Effector memory CD8-positive, alpha-beta T cell (primary cell): ENCODE measurements around the gene SPPL3.
"Not testable (repeated sequence)": the region's sequence is repeated elsewhere in the genome, so short reads cannot be mapped to it uniquely, and the experiment has no call there.

Source experiments
- ATAC-seq: fragments of 150-1000 bp; cut with Tn5 transposase; replicated peaks from 2 replicates; pipeline ENCODE4 v1.10.0; 2021; ENCODE audit warnings: mild to moderate bottlenecking, moderate library complexity
- DNase-seq, 3 experiments: peaks; one replicate each; pipeline ENCODE4 v3.0.0; 2021
- H3K27ac Mint-ChIP-seq, 2 donors: one replicate each; pipeline ENCODE4 v1.8.0; 2022; ENCODE audit warnings: mild to moderate bottlenecking in 2 of 2, mixed read lengths in 2 of 2, moderate library complexity in 2 of 2
- H3K27me3 Mint-ChIP-seq, 2 donors: one replicate each; pipeline ENCODE4 v1.8.0; 2022; ENCODE audit warnings: mixed read lengths in 2 of 2
- H3K36me3 Mint-ChIP-seq: one replicate; pipeline ENCODE4 v1.8.0; 2022; ENCODE audit warnings: mild to moderate bottlenecking, moderate library complexity, mixed read lengths; ENCODE audit not compliant: insufficient read depth
- H3K4me1 Mint-ChIP-seq, 2 donors: one replicate each; pipeline ENCODE4 v1.8.0; 2022; ENCODE audit warnings: low read depth in 2 of 2, mixed read lengths in 2 of 2
- H3K4me3 Mint-ChIP-seq, 2 donors: one replicate each; pipeline ENCODE4 v1.8.0; 2022; ENCODE audit warnings: mild to moderate bottlenecking in 2 of 2, mixed read lengths in 2 of 2, moderate library complexity in 2 of 2
- H3K9me3 Mint-ChIP-seq, 2 donors: one replicate each; pipeline ENCODE4 v1.8.0; 2022; ENCODE audit warnings: mixed read lengths in 2 of 2

SPPL3 gene

DNA sequence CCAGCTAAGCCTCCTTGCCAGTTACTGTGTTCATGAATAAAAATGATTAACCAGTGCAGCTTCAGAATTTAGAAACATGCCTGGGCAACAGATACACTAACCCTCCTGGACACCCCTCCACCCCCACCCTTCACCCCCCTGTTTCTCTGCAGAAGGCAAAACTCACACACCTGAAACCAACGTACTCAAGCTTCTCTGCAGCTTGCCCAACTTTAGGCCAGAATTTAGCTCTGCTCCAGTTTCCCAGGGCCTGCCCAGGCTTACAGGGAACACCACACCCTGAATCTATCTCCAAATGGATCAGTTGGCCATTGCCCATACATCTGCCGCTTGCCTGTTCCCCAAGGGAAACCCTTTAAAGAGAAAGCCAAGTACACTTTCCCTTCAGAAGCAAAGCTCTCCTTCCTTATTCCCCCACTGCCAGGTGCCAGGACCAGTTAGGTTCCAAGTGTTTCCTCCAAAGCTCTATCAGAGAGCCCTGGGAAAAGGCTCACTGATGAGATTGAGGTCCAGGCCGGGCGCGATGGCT lies 1.8 kb upstream of the SPPL3 start:
- no peak for DNase-seq
- H3K4me1 Mint-ChIP-seq, result peaks cover 22 to 25% of the 10 kb centered on the region in 2 donors
- H3K36me3 Mint-ChIP-seq, result peaks cover 8% of the 10 kb centered on the region
- H3K27ac Mint-ChIP-seq, result no peak overlapping the region
- H3K4me3 Mint-ChIP-seq, result no peak overlapping the region
- H3K9me3 Mint-ChIP-seq, result no peaks in the 10 kb centered on the region
- no peak for ATAC-seq
- no peaks in the 10 kb centered on the region for H3K27me3 Mint-ChIP-seq

DNA sequence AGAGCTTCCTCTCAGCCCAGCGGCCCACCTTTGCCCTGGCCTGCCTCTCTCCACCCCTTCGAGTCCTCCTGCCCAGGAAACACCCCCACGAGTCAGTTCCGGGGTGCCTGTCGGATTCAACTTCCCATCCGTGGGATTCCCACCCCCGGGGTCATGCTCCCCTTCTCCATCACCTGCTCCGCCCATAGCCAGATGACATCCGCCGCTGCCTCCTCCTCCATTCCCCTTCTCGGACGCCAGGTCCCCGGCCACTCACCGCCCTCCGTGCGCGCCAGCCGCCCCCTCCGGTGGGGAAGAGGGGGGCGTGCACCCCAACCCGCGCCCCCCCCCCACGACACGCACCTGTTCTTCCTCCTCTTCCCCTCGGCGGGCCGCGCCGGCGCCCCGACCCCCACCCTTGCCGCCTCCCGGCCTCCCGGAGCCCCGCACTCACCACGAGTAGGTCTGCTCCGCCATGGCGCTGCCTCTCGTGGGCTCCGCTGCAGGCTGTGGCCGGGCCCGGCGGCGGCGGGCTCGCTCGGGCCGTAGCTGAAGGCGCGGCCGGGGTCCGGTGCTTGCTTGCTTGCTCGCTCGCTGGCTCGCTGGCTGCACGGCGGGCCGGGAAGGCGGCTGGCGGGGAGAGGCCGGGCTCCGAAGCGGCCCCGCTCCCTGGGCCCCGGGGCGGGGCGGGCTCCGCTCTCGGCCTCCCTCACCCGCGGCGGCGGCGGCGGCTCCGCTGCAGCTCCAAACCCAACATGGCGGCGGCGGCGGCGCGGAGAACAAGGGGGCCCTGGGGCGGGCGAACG lies 554 bp downstream of the SPPL3 start:
- Mint-ChIP-seq H3K36me3 (peaks cover 23% of the 10 kb centered on the region), H3K9me3 (no peaks in the 10 kb centered on the region), H3K27me3 (no peaks in the 10 kb centered on the region), H3K4me3 (peak overlapping the region; percentile 91 to 96), H3K4me1 (peaks cover 26 to 31% of the 10 kb centered on the region in 2 donors), H3K27ac (peak overlapping the region; percentile 84 to 93)
- peak; percentile 54 to 60 (median 56) for DNase-seq
- peak; percentile 67 for ATAC-seq

GRCh38 chr12:120902846-120903411 lies 1.2 kb downstream of the SPPL3 start:
- no peaks in the 10 kb centered on the region for H3K9me3 Mint-ChIP-seq
- H3K36me3 Mint-ChIP-seq, result peaks cover 23% of the 10 kb centered on the region
- peak overlapping the region; percentile 84 to 93 for H3K27ac Mint-ChIP-seq
- no peaks in the 10 kb centered on the region for H3K27me3 Mint-ChIP-seq
- ATAC-seq (no peak), DNase-seq (no peak)
- H3K4me3 Mint-ChIP-seq, result peak overlapping the region; percentile 91 to 96
- H3K4me1 Mint-ChIP-seq, result peaks cover 26 to 36% of the 10 kb centered on the region in 2 donors

- Mint-ChIP-seq H3K36me3 (peaks cover 23% of the 10 kb centered on the region), H3K9me3 (no peaks in the 10 kb centered on the region), H3K4me1 (peaks cover 31 to 45% of the 10 kb centered on the region in 2 donors), H3K27ac (no peak overlapping the region), H3K4me3 (peak overlapping the region; percentile 91 to 96), H3K27me3 (no peaks in the 10 kb centered on the region)
- DNase-seq (no peak), ATAC-seq (no peak)
These were observed 2.3 kb downstream of the SPPL3 start for GRCh38 chr12:120901818-120902217.

DNA sequence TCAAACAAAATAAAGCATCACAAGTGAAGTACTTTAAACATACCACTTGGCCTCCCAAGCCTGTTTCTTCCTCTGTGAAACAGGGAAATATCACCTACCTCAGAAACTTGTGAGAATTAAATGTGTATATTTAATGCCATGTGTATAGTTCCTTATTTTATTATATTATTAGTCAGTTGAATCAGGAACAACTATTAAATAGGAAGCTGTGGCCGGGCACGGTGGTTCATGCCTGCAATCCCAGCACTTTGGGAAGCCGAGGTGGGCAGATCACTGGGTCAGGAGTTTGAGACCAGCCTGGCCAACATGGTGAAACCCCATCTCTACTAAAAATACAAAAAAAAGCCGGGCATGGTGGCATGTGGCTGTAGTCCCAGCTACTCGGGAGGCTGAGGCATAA lies 3.1 kb downstream of the SPPL3 start:
- Mint-ChIP-seq H3K4me1 (peaks cover 36 to 50% of the 10 kb centered on the region in 2 donors), H3K36me3 (peaks cover 23% of the 10 kb centered on the region)
- not testable (repeated sequence) for H3K9me3 Mint-ChIP-seq, ATAC-seq, H3K4me3 Mint-ChIP-seq, DNase-seq, H3K27me3 Mint-ChIP-seq, H3K27ac Mint-ChIP-seq

DNA sequence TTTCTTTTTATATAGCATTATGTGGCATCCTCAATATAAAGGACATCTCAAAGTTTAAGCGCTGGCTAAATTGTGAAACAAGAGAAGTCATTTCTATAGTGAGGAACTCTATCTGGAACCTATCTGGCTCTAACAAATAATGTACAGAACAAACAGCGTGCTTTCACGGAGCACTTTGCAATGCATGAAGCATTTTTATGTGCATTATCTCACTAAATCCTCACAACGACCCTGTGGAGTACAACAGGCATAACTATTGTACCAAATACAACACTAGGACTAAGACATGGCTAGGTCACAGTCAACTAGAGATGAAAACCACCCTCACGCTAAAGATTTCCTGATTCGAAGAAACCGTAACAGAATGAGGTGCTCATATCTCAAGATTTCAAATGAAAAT lies 8.6 kb downstream of the SPPL3 start:
- no peaks in the 10 kb centered on the region for H3K27me3 Mint-ChIP-seq
- peaks cover 38 to 61% of the 10 kb centered on the region in 2 donors for H3K4me1 Mint-ChIP-seq
- no peak for DNase-seq
- peaks cover 31% of the 10 kb centered on the region for H3K36me3 Mint-ChIP-seq
- no peak overlapping the region for H3K27ac Mint-ChIP-seq
- ATAC-seq, result no peak
- H3K4me3 Mint-ChIP-seq, result no peak overlapping the region
- no peaks in the 10 kb centered on the region for H3K9me3 Mint-ChIP-seq

GRCh38 chr12:120892265-120892664 lies 11.9 kb downstream of the SPPL3 start:
- Mint-ChIP-seq H3K27me3 (no peaks in the 10 kb centered on the region), H3K9me3 (no peaks in the 10 kb centered on the region)

GRCh38 chr12:120890963-120891362 lies 13.2 kb downstream of the SPPL3 start:
- Mint-ChIP-seq H3K27me3 (no peaks in the 10 kb centered on the region), H3K4me1 (peaks cover 33 to 61% of the 10 kb centered on the region in 2 donors), H3K36me3 (peaks cover 23% of the 10 kb centered on the region), H3K27ac (peak overlapping the region in 1 of 2 donors; percentile 84), H3K9me3 (no peaks in the 10 kb centered on the region), H3K4me3 (no peak overlapping the region)
- DNase-seq (no peak), ATAC-seq (no peak)

More at GRCh38 chr12:120892265-120892664, 11.9 kb downstream of the SPPL3 start:
- H3K36me3 Mint-ChIP-seq, result peaks cover 23% of the 10 kb centered on the region
- H3K27ac Mint-ChIP-seq, result no peak overlapping the region
- no peak for DNase-seq
- H3K4me3 Mint-ChIP-seq, result peak overlapping the region in 1 of 2 donors; percentile 1
- no peak for ATAC-seq
- peaks cover 33 to 60% of the 10 kb centered on the region in 2 donors for H3K4me1 Mint-ChIP-seq

DNA sequence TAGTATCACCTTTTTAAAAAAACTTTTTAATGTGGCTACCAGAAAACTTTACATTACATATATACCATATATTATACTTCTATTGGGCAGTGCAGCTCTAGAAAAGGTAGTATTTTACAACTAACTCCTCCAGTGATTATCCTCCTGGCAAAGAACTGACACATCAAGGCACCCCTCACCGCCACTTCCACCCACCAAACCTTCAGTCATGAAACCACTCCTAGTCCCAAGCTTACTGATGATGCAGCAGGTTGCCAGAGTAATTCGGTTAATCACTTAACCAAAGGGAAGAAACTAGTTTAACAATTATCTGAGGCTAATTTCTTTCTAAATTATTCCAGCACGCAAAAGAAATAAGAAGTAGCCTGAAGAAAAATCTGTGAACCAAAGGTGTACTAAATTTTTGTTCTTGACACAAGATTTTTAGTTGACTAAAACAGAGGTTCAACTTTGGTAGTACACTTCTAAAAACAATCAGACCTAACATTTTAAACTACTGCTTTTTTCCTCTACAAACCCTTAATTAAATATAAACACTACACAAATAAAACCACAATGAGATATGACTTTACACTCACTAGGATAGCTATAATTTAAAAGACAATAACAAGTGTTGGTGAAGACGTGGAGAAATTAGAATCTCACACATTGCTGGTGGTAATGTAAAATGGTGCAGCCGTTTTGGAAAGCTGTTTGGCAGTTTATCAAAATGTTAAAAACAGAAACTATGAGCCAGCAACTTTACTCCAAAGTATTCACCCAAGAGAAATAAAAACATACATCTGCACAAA lies 16.7 kb downstream of the SPPL3 start:
- no peak for ATAC-seq
- Mint-ChIP-seq H3K27ac (no peak overlapping the region), H3K36me3 (peaks cover 6% of the 10 kb centered on the region), H3K9me3 (no peaks in the 10 kb centered on the region), H3K4me1 (peaks cover 28 to 63% of the 10 kb centered on the region in 2 donors), H3K27me3 (no peaks in the 10 kb centered on the region), H3K4me3 (no peak overlapping the region)
- DNase-seq, result no peak

- Mint-ChIP-seq H3K27me3 (no peaks in the 10 kb centered on the region), H3K4me3 (peak overlapping the region; percentile 59 to 66), H3K27ac (peak overlapping the region in 1 of 2 donors; percentile 68), H3K9me3 (no peaks in the 10 kb centered on the region), H3K36me3 (peaks cover 6% of the 10 kb centered on the region), H3K4me1 (peaks cover 30 to 67% of the 10 kb centered on the region in 2 donors)
- no peak for DNase-seq
- ATAC-seq, result peak; percentile 91
These were observed 17.7 kb downstream of the SPPL3 start for GRCh38 chr12:120886199-120887018.

DNA sequence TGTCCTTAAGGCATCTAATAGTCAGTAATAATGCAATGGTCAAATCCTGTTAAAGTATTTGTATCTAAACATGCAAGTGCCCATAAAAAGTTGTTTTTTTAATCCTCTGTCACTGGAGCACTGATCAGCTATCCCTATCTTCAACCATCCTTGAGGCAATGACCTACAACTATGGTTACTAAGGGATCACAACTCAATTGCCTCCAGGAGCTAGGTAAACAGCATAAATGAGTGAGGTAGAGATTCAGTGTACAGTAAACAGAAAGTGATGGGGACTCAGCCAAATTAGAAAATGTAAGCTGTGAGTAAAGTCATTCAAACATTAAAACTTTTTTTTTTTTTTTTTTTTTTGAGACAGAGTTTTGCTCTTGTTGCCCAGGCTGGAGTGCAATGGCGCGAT lies 18.6 kb downstream of the SPPL3 start:
- DNase-seq, result no peak
- no peaks in the 10 kb centered on the region for H3K27me3 Mint-ChIP-seq
- peaks cover 32 to 70% of the 10 kb centered on the region in 2 donors for H3K4me1 Mint-ChIP-seq
- peaks cover 6% of the 10 kb centered on the region for H3K36me3 Mint-ChIP-seq
- no peak for ATAC-seq
- no peaks in the 10 kb centered on the region for H3K9me3 Mint-ChIP-seq
- H3K4me3 Mint-ChIP-seq, result no peak overlapping the region
- H3K27ac Mint-ChIP-seq, result peak overlapping the region in 1 of 2 donors; percentile 68

DNA sequence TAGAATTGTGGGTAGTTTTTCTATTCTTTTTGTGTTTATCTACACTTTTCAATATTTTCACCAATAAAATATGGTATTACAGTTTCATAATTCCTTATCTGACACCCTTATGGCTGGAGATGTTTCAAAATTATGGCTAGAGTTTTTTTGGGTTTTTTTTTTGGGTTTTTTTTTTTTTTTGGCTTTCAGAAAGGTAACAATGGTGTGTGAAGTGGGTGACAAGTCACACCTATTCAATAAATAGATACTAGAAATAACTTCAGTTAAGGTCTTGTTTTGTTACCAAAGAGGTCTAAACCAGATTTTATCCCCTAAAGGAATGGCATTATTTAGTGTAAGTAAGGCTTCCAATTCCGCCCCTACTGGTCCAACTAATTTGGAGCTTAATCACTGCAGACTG lies 19.5 kb downstream of the SPPL3 start:
- ATAC-seq (no peak), DNase-seq (no peak)
- H3K27me3 Mint-ChIP-seq, result no peaks in the 10 kb centered on the region
- H3K9me3 Mint-ChIP-seq, result no peaks in the 10 kb centered on the region
- peaks cover 2% of the 10 kb centered on the region for H3K36me3 Mint-ChIP-seq
- H3K4me3 Mint-ChIP-seq, result no peak overlapping the region
- peaks cover 38 to 75% of the 10 kb centered on the region in 2 donors for H3K4me1 Mint-ChIP-seq
- H3K27ac Mint-ChIP-seq, result no peak overlapping the region
